GM18870 (cell line): ENCODE measurements around the gene FSTL3.

Experiments
- ATAC-seq: cut with Tn5 transposase; IDR thresholded peaks from one replicate; pipeline ENCODE4 v1.9.1; 2021; ENCODE audit warnings: moderate library complexity; ENCODE audit not compliant: unreplicated experiment

FSTL3 gene

DNA sequence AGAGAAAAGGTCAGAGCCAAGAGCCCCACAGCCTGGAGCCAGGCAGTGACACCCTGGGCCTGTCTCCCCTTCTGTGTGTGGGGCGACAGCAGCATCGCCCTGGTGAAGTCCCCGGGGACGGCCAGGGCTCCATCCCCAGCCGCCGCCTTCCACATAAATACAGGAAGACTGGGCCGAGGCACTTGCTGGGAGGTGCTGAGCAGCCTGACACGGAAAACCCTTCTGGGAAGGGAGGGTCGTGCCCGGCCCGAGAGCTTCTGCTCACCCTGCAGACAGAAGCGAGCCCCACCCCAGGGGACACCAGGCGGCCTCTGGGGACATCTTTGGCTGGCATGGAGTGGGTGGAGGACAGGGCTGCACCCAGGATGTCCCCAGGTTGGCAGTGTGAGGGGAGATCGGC lies 31.4 kb upstream of the FSTL3 start:
- ATAC-seq, result no peak

DNA sequence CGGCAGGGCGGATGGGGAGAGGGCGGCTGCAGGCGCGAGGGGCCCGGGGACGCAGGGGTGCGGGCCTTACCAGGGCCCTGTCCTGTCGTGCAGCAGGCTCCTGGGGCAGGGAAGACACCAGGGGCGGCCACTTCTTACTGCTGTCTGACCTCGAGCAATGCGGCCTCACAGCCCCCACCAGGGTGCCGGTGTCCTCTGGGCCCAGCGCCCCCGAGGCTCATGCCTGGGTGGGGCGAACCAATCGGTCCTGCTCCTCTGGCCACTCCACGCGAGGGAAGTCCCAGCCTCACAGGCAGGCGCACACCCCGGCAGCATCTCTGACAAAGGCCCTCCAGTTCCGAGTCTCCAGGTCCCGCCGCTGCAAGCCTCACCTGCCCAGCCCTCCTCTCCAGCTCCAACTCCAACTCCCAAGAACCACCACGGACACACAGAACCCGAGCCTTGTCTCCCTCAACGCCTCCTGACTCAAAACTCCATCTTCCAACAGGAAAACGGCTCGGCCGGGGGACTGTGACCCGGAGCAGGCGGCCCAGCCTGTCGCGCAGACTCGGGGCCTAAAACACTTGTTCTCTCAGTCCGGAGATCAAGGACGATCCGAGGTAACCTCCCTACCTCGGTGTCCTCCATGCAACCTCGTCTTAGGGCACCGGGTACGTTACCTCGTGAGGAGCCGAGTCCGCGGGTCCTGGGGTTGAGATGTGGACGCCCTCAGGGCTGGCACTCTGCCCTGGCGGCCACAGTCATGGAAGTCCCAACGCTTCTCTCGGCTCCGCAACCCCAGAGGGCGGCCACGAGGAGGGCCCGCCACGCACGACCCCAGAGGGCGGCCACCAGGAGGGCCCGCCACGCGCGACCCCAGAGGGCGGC lies 30.0 kb upstream of the FSTL3 start:
- no peak for ATAC-seq

- no peak for ATAC-seq
These were observed 29.2 kb upstream of the FSTL3 start for GRCh38 chr19:646779-647565.

DNA sequence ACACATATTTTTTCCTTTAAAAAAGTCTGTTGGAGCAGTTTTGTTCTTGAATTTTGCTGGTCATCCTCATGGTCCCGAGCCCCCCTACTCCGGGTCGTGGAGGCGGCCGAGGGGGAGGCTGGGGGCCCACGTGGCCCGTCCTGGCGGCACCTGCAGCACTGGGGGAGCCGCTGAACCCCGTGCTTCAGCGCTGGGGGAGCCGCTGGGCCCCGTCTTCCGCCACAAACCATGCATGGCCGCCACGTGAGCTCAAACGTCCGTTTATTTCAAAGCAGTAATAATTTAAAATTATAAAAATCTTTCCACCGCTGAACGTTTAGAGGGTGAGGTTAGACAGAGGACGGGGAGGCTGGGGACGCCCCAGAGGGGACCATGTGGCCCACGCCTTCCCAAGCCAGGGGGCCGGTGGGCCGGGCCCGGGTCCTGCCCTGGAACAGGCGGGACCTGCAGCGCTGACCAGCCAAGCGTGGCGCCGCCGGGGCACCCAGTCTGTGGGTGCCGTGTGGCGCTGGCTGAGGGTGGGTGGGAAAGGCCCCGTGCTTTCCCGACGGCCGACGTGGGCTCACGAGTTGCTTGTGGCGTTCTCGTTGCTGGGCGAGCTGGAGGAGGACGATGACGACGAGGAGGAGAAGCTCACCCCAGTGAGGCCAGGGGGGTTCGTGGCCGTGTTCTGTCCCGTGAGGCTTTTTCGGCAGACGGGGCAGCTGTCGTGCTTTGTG lies 28.5 kb upstream of the FSTL3 start:
- no peak for ATAC-seq

DNA sequence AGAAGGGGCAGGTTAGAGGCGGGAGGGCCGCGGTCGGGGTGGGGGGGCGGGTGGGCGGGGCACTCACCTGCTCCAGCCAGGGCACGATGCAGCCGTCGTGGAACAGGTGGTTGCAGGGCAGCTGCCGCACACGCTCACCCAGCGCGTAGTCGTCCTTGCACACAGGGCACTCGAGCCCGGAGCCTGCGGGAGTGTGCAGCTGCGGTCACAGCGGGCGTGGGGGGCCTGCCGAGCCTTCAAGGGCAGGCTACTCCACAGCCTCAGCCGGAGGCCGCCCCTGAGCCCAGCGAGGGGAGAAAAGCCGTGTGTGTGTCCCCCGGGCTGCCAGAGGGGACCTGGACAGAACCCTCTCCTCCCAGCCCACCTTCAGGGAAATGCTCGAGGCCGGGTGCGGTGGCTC lies 27.9 kb upstream of the FSTL3 start:
- ATAC-seq, result no peak

- no peak for ATAC-seq
These were observed 27.0 kb upstream of the FSTL3 start for GRCh38 chr19:648904-649801.

GRCh38 chr19:650121-650520 lies 26.1 kb upstream of the FSTL3 start:
- no peak for ATAC-seq

GRCh38 chr19:651114-651818 lies 24.9 kb upstream of the FSTL3 start:
- no peak for ATAC-seq

- no peak for ATAC-seq
These were observed 24.2 kb upstream of the FSTL3 start for GRCh38 chr19:651991-652390.

DNA sequence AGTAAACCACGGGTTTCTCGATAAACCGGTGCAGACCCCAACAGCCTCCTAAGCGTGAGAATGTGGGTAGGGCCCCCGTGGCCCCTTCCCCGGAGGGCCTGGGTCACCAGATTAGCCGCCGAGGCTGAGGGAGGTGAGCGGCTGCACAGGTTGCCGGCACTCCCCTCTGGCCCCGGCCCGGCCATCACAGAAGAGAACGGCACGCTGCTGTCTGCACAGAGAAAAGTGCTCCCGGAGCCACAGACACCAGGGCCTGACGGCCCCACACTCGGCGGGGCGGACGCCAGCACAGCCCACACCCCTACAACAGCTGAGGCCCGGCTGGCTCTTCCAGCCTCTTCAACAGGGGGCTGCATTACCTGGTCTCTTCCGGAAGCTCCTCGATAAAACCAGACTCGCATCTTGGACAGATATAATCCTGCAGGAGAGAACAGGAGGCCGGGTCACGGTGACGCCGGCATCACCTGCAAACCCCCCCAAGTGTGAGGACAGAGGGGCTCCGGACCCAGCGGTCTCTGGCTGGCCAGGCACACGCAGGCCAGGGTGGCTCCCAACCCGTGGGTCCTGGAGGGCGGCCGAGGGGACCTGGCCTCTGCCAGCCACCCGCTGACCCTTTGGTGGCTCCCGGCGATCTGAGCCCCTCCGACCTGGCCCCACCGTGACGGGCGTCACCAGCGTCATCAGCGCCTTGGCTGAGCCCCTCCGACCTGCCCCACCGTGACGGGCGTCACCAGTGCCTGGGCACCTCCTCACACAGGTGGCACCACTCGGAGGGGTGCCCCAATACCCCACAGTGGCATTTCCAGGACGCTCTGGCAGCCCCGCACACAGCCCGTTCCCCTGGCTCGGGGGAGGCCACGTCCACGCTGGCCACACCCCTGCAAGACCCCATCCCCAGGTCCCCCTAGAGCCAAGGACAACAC lies 23.5 kb upstream of the FSTL3 start:
- ATAC-seq, result no peak

GRCh38 chr19:653425-653824 lies 22.8 kb upstream of the FSTL3 start:
- no peak for ATAC-seq

GRCh38 chr19:655691-656090 lies 20.5 kb upstream of the FSTL3 start:
- no peak for ATAC-seq

DNA sequence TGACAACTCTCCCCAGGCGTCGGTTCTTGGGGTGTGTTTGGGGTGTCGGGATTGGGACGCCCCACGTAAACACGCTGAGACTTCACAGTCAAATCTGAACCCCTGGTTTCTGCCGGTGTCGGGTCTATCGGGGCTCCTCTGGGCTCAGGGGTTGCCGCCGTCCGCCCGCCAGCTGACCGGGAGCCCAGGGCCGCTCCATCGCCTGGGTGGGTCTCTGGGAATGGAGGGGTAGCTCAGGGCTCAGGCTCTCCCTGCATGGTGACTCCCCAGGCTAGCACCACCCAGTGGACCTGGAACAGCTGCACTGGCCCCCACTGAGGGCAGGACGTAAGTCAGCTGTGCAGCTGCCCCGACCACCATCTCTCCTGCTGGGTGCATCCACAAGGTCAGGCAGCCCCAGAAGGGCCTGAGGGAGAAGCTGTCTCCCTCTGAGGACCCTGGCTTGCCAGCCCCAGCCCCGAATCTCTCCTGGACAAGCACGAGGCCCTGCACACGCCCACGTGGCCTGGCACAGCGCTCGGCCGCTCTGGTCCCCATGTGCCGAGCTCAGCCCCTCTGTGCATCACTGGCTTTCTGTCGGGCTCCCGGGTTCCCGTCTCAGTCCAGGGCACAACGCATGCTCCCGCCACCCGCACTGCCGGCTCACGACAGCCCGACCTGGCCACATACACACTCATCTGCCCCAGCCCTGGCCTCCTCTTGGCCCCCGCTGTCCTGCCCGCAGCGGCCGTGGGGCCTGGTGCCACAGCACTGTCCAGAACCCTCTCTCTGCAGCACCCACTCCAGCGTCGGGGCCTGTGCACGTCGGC lies 19.2 kb upstream of the FSTL3 start:
- ATAC-seq, result no peak

- ATAC-seq, result no peak
These were observed 18.6 kb upstream of the FSTL3 start for GRCh38 chr19:657611-658010.

DNA sequence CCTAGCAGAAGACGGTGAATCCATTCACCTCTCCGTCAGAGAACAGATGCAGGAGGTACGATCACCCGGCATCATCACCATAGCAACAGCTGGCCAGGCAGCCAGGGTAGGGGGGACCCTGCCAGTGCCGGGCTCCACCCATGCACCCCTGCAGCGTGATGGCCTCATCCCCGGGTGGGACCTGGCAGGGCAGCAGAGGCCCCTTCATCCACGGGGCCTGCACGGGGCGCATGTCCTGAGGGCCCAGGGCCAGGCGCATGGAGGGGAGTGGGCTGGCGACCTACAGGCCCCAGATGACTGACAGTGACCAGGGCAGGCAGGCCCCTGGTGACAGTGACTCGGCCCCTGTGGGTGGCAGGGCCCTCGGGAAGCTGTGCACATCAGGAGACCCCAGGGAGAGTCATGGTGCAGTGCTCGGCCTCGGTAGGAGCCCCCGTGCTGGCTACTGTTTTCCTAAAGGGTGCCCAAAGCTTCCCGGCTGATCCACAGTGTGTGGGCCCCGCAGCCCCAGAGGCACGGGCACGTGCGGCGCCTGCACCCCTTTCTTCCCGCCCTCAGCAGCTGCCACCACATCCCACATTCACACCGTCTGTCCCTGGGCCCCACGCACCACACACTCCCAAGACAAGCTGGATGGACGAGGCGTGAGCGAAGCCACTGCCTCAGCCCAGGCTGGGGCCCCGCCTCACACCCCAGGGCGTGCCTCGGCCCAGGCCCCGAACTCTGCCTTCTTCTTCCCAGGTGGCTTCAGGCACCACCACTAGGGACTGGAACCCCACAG lies 17.9 kb upstream of the FSTL3 start:
- no peak for ATAC-seq

GRCh38 chr19:658916-659839 lies 17.0 kb upstream of the FSTL3 start:
- ATAC-seq, result no peak
